GM18867 (cell line): Measurements from ENCODE around the gene ZC3H7A.

Experiments
- ATAC-seq: cut with Tn5 transposase; IDR thresholded peaks from one replicate; pipeline ENCODE4 v1.9.1; 2021; ENCODE audit warnings: mild to moderate bottlenecking, moderate library complexity; ENCODE audit not compliant: unreplicated experiment

Gene ZC3H7A

GRCh38 chr16:11708421-11708820, 88.6 kb downstream of the ZC3H7A start:
- no peak for ATAC-seq

- ATAC-seq: no peak
These were observed 89.3 kb downstream of the ZC3H7A start for GRCh38 chr16:11707679-11708197.

GRCh38 chr16:11706180-11706742, 90.8 kb downstream of the ZC3H7A start:
- no peak for ATAC-seq

- ATAC-seq: no peak
These were observed 91.6 kb downstream of the ZC3H7A start for GRCh38 chr16:11705311-11706025.
